B cell (primary cell): ENCODE data around the gene SRD5A3. TPM values are rescaled to one million over a fixed set of nuclear protein-coding genes. Genes with fewer than 3 reads are reported as not detected.

Source experiments
- ATAC-seq: fragments of 200-7000 bp; cut with Tn5 transposase; one replicate; pipeline ENCODE4 v1.10.0; 2021; ENCODE audit warnings: low read depth, mild to moderate bottlenecking, moderate number of reproducible peaks, moderate library complexity
- CTCF ChIA-PET: fragments of 350-600 bp; sonication (Branson Sonifier 250); formaldehyde crosslinking; loops from one replicate; lab custom pipeline; 2021; ENCODE audit warnings: antibody characterized with exemption, inconsistent platforms; lab: Charles Lee
- POLR2A ChIA-PET: fragments of 350-600 bp; sonication (Branson Sonifier 250); formaldehyde crosslinking; loops from one replicate; lab custom pipeline; 2021; ENCODE audit warnings: antibody characterized with exemption; lab: Charles Lee
- DNase-seq: peaks from one replicate; pipeline ENCODE4 v3.0.0; 2013
- H2AFZ ChIP-seq: 2 replicates; pipeline ENCODE4 v1.6.1; 2012; ENCODE audit warnings: mild to moderate bottlenecking, low read depth, low read length; ENCODE audit not compliant: insufficient read depth, poor library complexity, severe bottlenecking
- H3K27ac ChIP-seq, 2 donors: 1 replicate in 1 of 2; 2 replicates in 1 of 2; pipeline ENCODE4 v1.5.1; 2012 to 2013; ENCODE audit warnings: low read length in 2 of 2, mild to moderate bottlenecking in 2 of 2, moderate library complexity in 1 of 2
- H3K27me3 ChIP-seq, 4 experiments: fragments of 200-600 bp in 1 of 4; sonication (generic) in 1 of 4; replicated peaks in 1 of 4; 1 replicate in 2 of 4; 2 replicates in 2 of 4; pipeline versions ENCODE4 v1.6.1 to v1.7.0; 2013 to 2016; ENCODE audit warnings: low read length in 3 of 4, mild to moderate bottlenecking in 2 of 4, mixed read lengths in 1 of 4, moderate library complexity in 1 of 4; ENCODE audit not compliant: insufficient read depth in 4 of 4, control insufficient read depth in 3 of 4; ENCODE audit errors: control extremely low read depth in 1 of 4
- H3K36me3 ChIP-seq, 2 experiments: replicated peaks in 1 of 2; 1 replicate in 1 of 2; 2 replicates in 1 of 2; pipeline versions ENCODE4 v1.6.1 to v1.7.1; 2013; ENCODE audit warnings: low read length in 1 of 2; ENCODE audit not compliant: insufficient read depth in 2 of 2, control insufficient read depth in 1 of 2; ENCODE audit errors: control extremely low read depth in 1 of 2, extremely low read depth in 1 of 2
- H3K4me1 ChIP-seq, 2 donors: fragments of 200-600 bp in 1 of 2; sonication (generic) in 1 of 2; 1 replicate in 1 of 2; 2 replicates in 1 of 2; pipeline versions ENCODE4 v1.5.1 to v1.6.1; 2013 to 2017; ENCODE audit warnings: low read length in 2 of 2; ENCODE audit not compliant: control insufficient read depth in 2 of 2, insufficient read depth in 2 of 2
- H3K4me2 ChIP-seq: replicated peaks from 2 replicates; pipeline ENCODE3; 2012; ENCODE audit warnings: mild to moderate bottlenecking, low read depth, low read length; ENCODE audit not compliant: poor library complexity, severe bottlenecking
- H3K4me3 ChIP-seq, 5 experiments: fragments of 200-600 bp in 1 of 5; sonication (generic) in 1 of 5; 1 replicate in 3 of 5; 2 replicates in 2 of 5; pipeline versions ENCODE4 v1.5.1 to v1.7.0; 2011 to 2016; ENCODE audit warnings: low read length in 4 of 5, mild to moderate bottlenecking in 4 of 5, low read depth in 2 of 5, control low read depth in 1 of 5, moderate library complexity in 1 of 5; ENCODE audit not compliant: insufficient read depth in 1 of 5; ENCODE audit errors: control extremely low read depth in 1 of 5, extremely low read depth in 1 of 5
- H3K79me2 ChIP-seq: fragments of 200-600 bp; sonication (generic); one replicate; pipeline ENCODE4 v1.6.0; 2016; ENCODE audit warnings: low read length; ENCODE audit not compliant: control insufficient read depth, insufficient read depth
- H3K9ac ChIP-seq: fragments of 200-600 bp; sonication (generic); 2 replicates; pipeline ENCODE4 v1.6.1; 2017; ENCODE audit warnings: mild to moderate bottlenecking, low read length, moderate library complexity
- H3K9me3 ChIP-seq, 3 donors: one replicate each; pipeline versions ENCODE4 v1.6.1 to v1.7.1; 2013; ENCODE audit warnings: low read length in 2 of 3; ENCODE audit not compliant: control insufficient read depth in 2 of 3, insufficient read depth in 1 of 3; ENCODE audit errors: control extremely low read depth in 1 of 3
- H4K20me1 ChIP-seq: 2 replicates; pipeline ENCODE4 v1.6.0; 2012; ENCODE audit warnings: mild to moderate bottlenecking, low read length; ENCODE audit not compliant: insufficient read depth, control insufficient read depth, poor library complexity, severe bottlenecking
- H3K27ac Mint-ChIP-seq: one replicate; pipeline ENCODE4 v1.8.0; 2021; ENCODE audit warnings: mixed read lengths
- H3K27me3 Mint-ChIP-seq: one replicate; pipeline ENCODE4 v1.8.0; 2021; ENCODE audit warnings: mixed read lengths
- H3K4me1 Mint-ChIP-seq: one replicate; pipeline ENCODE4 v1.8.0; 2021; ENCODE audit warnings: mixed read lengths
- H3K4me3 Mint-ChIP-seq: one replicate; pipeline ENCODE4 v1.8.0; 2021; ENCODE audit warnings: mixed read lengths
- H3K9me3 Mint-ChIP-seq: one replicate; pipeline ENCODE4 v1.8.0; 2022; ENCODE audit warnings: mixed read lengths; ENCODE audit not compliant: insufficient read depth
- CTCF ChIP-seq: fragments of 200-600 bp; IDR thresholded peaks from one replicate; pipeline ENCODE4 v1.8.0; 2022; ENCODE audit warnings: antibody characterized with exemption, mild to moderate bottlenecking
- EZH2 ChIP-seq: IDR thresholded peaks from 2 replicates; pipeline ENCODE4 v1.6.1; 2012; ENCODE audit warnings: borderline replicate concordance, low read depth, mild to moderate bottlenecking, moderate library complexity, low read length; ENCODE audit not compliant: insufficient read depth, poor library complexity, severe bottlenecking
- WGBS: methylation state at CpG from one replicate; pipeline ENCODE4 v1.1.5; 2013; ENCODE audit warnings: missing lambda C conversion rate; ENCODE audit not compliant: insufficient coverage; 5-methylcytosine and 5-hydroxymethylcytosine counted together
- intact Hi-C: fragments of 100-400 bp; cut with micrococcal nuclease; formaldehyde crosslinking; loops from one replicate; pipeline ENCODE4 v1.10.0; 2022
- polyA plus RNA-seq: library from polyadenylated mRNA; depleted of rRNA; stranded (reverse); fragments of >200 nt; gene quantifications from 2 replicates; pipeline ENCODE4 v1.2.3, GENCODE V29; 2012
- total RNA-seq, 2 donors: library from RNA; stranded (reverse); fragments of 120-200 nt in 1 of 2; gene quantifications; 1 replicate in 1 of 2; 2 replicates in 1 of 2; pipeline versions ENCODE4 v1.2.3 to v1.2.4, GENCODE V29; 2013 to 2022

The SRD5A3 gene
- total and polyA plus RNA-seq, 2 donors (not counting 1 experiment from before 2014, with no cell fraction given) = 0.88 to 3.6 TPM

GRCh38 chr4:55365345-55365728 lies 19.3 kb downstream of the SRD5A3 start:
- 100% methylated on average over 1 of the region's 7 CpGs for WGBS
- Histone ChIP-seq H3K79me2 (no peaks in the 10 kb centered on the region), H3K4me2 (no peak overlapping the region), H4K20me1 (no peaks in the 10 kb centered on the region), H3K9me3 (no peaks in the 10 kb centered on the region), H3K4me3 (no peak overlapping the region), H3K27ac (no peak overlapping the region), H3K36me3 (peaks cover 0 to 6% of the 10 kb centered on the region in 2 experiments), H3K27me3 (no peaks in the 10 kb centered on the region), H2AFZ (no peak overlapping the region), H3K4me1 (no peaks in the 10 kb centered on the region), H3K9ac (no peak overlapping the region)
- ChIA-PET CTCF (interaction anchor here (1.7 kb wide), 1 partner anchor 20 kb away, joined by 6 read pairs; the partner anchor contains the start of gene SRD5A3), POLR2A (no interaction called here)
- no peaks in the 10 kb centered on the region for H3K9me3 Mint-ChIP-seq
- no peaks in the 10 kb centered on the region for H3K4me1 Mint-ChIP-seq
- DNase-seq = no peak
- no peak overlapping the region for H3K4me3 Mint-ChIP-seq
- intact Hi-C loops = no loop called here
- ATAC-seq = no peak
- TF ChIP-seq EZH2 (no peak), CTCF (no peak)
- no peaks in the 10 kb centered on the region for H3K27me3 Mint-ChIP-seq
- no peak overlapping the region for H3K27ac Mint-ChIP-seq

- no peaks in the 10 kb centered on the region for H3K4me1 ChIP-seq
- Mint-ChIP-seq H3K4me3 (no peak overlapping the region), H3K4me1 (no peaks in the 10 kb centered on the region), H3K27ac (no peak overlapping the region), H3K27me3 (no peaks in the 10 kb centered on the region), H3K9me3 (no peaks in the 10 kb centered on the region)
- intact Hi-C loops = no loop called here
- no peak overlapping the region for H3K9ac ChIP-seq
- H4K20me1 ChIP-seq = no peaks in the 10 kb centered on the region
- H3K36me3 ChIP-seq = peaks cover 0 to 6% of the 10 kb centered on the region in 2 experiments
- WGBS = 96% methylated on average over 7 of the region's 7 CpGs
- no peak overlapping the region for H3K27ac ChIP-seq
- H3K4me3 ChIP-seq = no peak overlapping the region
- no peak overlapping the region for H2AFZ ChIP-seq
- TF ChIP-seq CTCF = no peak
- TF ChIP-seq EZH2 = no peak
- H3K4me2 ChIP-seq = no peak overlapping the region
- DNase-seq = no peak
- H3K27me3 ChIP-seq = no peaks in the 10 kb centered on the region
- H3K79me2 ChIP-seq = no peaks in the 10 kb centered on the region
- ChIA-PET CTCF (no interaction called here), POLR2A (no interaction called here)
- no peak for ATAC-seq
- no peaks in the 10 kb centered on the region for H3K9me3 ChIP-seq
These were observed 20.6 kb downstream of the SRD5A3 start for GRCh38 chr4:55366621-55367020.
